ENCODE results near the gene ALOX12.
"Not testable (repeated sequence)": the region's sequence is repeated elsewhere in the genome, so short reads cannot be mapped to it uniquely, and the experiment has no call there.

ALOX12 gene

DNA sequence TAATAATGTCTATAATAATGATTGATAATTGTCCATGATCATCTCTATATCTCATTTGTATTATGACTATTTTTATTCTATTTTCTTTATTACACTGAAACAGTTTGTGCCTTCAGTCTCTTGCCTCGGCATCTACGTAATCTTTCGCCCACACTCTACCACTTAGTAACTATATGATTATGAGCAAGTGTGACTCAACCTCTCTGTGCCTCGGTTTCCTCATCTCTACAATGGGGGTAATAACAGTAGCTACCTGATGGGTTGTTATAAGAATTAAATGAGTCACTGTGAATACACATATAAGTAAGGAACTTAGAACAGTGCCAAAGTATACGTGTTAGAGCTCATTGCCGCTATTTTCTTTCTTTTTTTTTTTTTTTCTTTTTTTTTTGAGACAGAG lies 51.7 kb downstream of the ALOX12 start:
- DNase-seq: no peak

DNA sequence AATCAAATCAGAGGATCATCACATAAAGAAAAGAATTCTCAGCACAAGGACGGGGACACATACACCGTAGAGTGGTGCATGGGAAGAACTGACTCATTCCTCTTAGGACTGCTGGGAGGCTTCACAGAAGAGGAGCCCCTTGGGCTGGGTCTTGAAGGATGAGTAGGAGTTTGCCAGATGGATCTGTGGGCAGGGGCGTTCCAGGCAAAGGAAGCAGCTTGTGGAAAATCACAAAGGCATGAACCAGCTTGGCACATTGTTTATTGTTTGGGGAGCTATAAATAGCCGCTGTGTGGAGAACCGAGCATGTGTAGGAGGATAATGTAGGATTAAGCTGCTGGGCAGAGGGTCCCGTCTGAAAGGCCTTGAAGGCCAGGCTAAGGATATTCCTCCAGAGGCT lies 53.1 kb downstream of the ALOX12 start:
- no peak for DNase-seq

DNA sequence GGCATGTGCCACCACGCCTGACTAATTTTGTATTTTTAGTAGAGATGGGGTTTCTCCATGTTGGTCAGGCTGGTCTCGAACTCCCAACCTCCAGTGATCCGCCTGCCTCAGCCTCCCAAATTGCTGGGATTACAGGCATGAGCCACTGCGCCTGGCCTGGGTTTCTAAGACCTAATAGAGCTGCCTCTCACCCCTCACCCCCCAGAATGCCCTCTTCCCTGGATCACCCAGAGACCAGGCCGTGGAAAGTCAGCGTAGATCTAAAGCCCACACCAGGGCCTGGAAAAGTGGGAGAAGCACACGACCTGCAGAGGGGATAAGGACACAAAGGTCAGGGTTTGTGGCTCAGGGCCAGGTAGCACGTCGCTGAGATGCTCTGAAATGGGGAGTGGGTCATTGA lies 54.7 kb downstream of the ALOX12 start:
- not testable (repeated sequence) for DNase-seq

DNA sequence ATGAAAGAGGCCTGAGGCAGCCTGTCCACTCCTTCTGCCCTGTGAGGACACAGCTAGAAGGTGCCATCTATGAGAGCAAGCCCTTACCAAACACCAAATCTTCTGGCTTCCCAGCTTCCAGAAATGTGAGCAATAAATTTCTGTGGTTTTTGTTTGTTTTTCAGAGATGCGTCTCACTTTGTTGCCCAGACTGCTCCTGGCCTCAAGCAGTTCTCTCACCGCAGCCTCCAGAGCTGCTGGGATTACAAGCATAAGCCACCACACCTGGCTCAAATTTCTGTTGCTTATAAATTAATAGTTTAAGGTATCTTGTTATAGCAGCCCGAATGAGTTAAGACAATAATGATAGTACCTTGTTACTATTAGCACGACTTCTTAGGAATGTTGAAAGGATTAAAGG lies 60.5 kb downstream of the ALOX12 start:
- no peak for DNase-seq

DNA sequence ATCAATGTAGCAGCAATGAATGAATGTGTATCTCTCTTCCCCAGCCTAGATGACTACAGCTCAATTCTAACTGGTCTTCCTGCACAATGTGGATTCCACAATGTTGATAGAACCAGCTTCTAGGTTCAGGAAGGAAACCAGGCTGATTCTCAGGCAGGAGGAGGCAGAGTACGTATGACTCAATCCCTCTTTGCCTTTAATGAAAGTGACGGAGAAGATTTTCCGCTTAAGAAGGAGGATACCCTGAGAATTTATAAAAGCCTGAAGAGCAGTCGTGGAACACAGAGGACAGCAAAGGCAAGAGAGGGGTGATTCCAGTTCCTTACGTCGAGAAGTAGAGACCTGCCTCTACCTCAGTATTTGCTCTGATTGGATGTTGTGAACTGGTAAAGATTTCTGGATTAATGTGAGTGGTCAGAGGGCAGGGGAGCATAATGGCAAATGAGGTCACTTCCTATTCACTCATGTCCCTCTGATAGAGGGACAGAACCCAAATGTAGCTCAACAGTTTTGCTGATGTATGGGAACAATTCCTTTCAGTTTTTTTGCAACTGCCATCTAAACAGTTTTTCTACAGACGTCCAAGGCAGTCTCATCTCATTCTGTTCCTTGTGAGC lies 63.1 kb downstream of the ALOX12 start:
- no peak for DNase-seq
